PC-9 (cell line): ENCODE data around the gene OOSP1. TPM values are rescaled to one million over a fixed set of nuclear protein-coding genes. Genes with fewer than 3 reads are reported as not detected.
A peak's percentile ranks its signal among the peaks of the same experiment; 100 is the strongest.

ENCODE experiments used
- Bru-seq: library from RNA; stranded (reverse); fragments of 400-500 nt; gene quantifications from one replicate; lab custom pipeline; 2021; lab: Mats Ljungman, UMichigan
- BruChase-seq, 2 experiments: library from RNA; stranded (reverse); fragments of 400-500 nt; gene quantifications; one replicate each; lab custom pipeline; 2021; lab: Mats Ljungman, UMichigan
- BruUV-seq: library from RNA; stranded (reverse); fragments of 400-500 nt; replicated peaks from 2 replicates; lab custom pipeline; 2021; lab: Mats Ljungman, UMichigan
- CTCF ChIA-PET: fragments of 300-600 bp; sonication (Branson Sonifier 250); formaldehyde crosslinking; loops from one replicate; lab custom pipeline; 2022; ENCODE audit warnings: antibody characterized with exemption; lab: Charles Lee
- POLR2A ChIA-PET: fragments of 300-600 bp; sonication (Branson Sonifier 250); formaldehyde crosslinking; loops from one replicate; lab custom pipeline; 2022; ENCODE audit warnings: antibody characterized with exemption; ENCODE audit not compliant: unreplicated experiment; lab: Charles Lee
- DNase-seq, 2 experiments: peaks; one replicate each; pipeline versions ENCODE4 v3.0.0 to v3.0.0-alpha.2; 2015 to 2022; ENCODE audit warnings: mixed read lengths in 1 of 2
- H2AFZ ChIP-seq: fragments of 200-600 bp; sonication (generic); 2 replicates; pipeline ENCODE4 v1.8.1; 2017; ENCODE audit warnings: antibody characterized with exemption
- H3F3A ChIP-seq: fragments of 200-600 bp; sonication (generic); 2 replicates; pipeline ENCODE4 v1.8.1; 2017; ENCODE audit warnings: antibody characterized with exemption, mild to moderate bottlenecking, low read depth; ENCODE audit not compliant: insufficient read depth
- H3K27ac ChIP-seq: fragments of 200-600 bp; sonication (generic); 2 replicates; pipeline ENCODE4 v1.6.1; 2016; ENCODE audit warnings: mixed run types
- H3K27me3 ChIP-seq: fragments of 200-600 bp; sonication (generic); 2 replicates; pipeline ENCODE4 v1.6.1; 2016; ENCODE audit warnings: low read depth, mixed run types; ENCODE audit not compliant: insufficient read depth
- H3K36me3 ChIP-seq: fragments of 200-600 bp; sonication (generic); 2 replicates; pipeline ENCODE4 v1.6.1; 2016; ENCODE audit warnings: low read depth, mixed run types
- H3K4me1 ChIP-seq: fragments of 200-600 bp; sonication (generic); replicated peaks from 2 replicates; pipeline ENCODE4 v1.6.1; 2016; ENCODE audit warnings: mixed run types; ENCODE audit not compliant: insufficient read depth
- H3K4me2 ChIP-seq: fragments of 200-600 bp; sonication (generic); 2 replicates; pipeline ENCODE4 v1.6.1; 2017; ENCODE audit warnings: mixed run types
- H3K4me3 ChIP-seq: fragments of 200-600 bp; sonication (generic); 2 replicates; pipeline ENCODE4 v1.6.1; 2016; ENCODE audit warnings: mixed run types
- H3K79me2 ChIP-seq: fragments of 200-600 bp; sonication (generic); 2 replicates; pipeline ENCODE4 v1.6.1; 2017; ENCODE audit warnings: low read depth, mixed run types
- H3K9me2 ChIP-seq: fragments of 200-600 bp; sonication (generic); 2 replicates; pipeline ENCODE4 v1.8.1; 2017; ENCODE audit warnings: mild to moderate bottlenecking; ENCODE audit not compliant: insufficient read depth
- H3K9me3 ChIP-seq: fragments of 200-600 bp; sonication (generic); 2 replicates; pipeline ENCODE4 v1.8.1; 2016; ENCODE audit warnings: low read depth; ENCODE audit not compliant: insufficient read depth
- H4K20me1 ChIP-seq: fragments of 200-600 bp; sonication (generic); 2 replicates; pipeline ENCODE4 v1.8.1; 2017; ENCODE audit not compliant: insufficient read depth
- EZH2 ChIP-seq: fragments of 200-600 bp; sonication (generic); IDR thresholded peaks from 2 replicates; pipeline ENCODE4 v1.8.0; 2017; ENCODE audit warnings: antibody characterized with exemption, low read depth
- intact Hi-C: fragments of 100-400 bp; cut with micrococcal nuclease; formaldehyde crosslinking; loops from one replicate; pipeline ENCODE4 v1.10.0; 2022; ENCODE audit not compliant: unreplicated experiment
- long read RNA-seq: library from polyadenylated mRNA; stranded (forward); transcript quantifications from one replicate; pipeline ENCODE4 v2.0.0, GENCODE V29; 2022
- total RNA-seq: library from RNA; stranded (reverse); gene quantifications from 2 replicates; pipeline ENCODE4 v1.2.3, GENCODE V29; 2021
- TF ChIP-seq, protein P1 (sequence below): fragments of 200-600 bp; sonication (generic); conservative IDR thresholded peaks from 2 replicates; pipeline ENCODE4 v1.6.1; 2017; ENCODE audit warnings: mixed run types, antibody characterized with exemption, mild to moderate bottlenecking, moderate library complexity

The OOSP1 gene, protein sequence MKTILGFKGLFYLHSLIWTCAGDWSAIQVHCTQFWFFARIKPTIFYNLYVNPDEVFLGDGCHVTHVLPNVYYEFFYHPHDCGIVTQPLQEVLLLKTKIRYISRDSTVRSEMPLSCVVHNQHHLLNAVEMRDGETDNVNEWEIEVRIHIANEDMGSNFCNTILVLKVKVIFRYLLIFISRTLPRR
- not detected in 2 replicates for total RNA-seq
- Bru-seq, nascent RNA = percentile 14 among the genes with signal in this experiment
- BruChase-seq, experiment 1, labeled RNA remaining after a 2-hour chase = percentile 21 among the genes with signal in this experiment
- BruChase-seq, experiment 2, labeled RNA remaining after a 6-hour chase = percentile 18 among the genes with signal in this experiment
- long read RNA-seq = 0 reads

DNA sequence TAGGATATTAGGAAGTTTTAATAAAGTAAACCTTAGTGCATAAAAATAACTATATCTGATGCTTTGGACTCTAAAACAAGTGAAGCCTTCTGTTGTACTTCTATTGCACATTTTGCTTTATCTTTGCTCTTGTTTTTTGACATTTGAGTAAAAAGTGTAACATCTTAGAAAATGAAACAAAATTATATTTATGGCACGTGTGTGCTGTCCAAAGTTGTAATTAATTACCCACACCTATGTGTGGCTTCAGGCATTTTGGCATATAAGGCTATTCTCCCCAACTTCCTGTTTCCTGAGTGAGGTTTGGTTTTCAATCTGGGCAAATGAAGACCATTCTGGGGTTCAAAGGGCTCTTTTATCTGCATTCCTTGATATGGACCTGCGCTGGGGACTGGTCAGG lies at the start of gene OOSP1:
TSS of gene OOSP1 (plus strand) at position 301 of the 400 bp plus-strand sequence. CDS start at position 324, 23 bp downstream.
- DNase-seq = no peak
- no peak for TF ChIP-seq EZH2
- TF ChIP-seq, protein P1, sequence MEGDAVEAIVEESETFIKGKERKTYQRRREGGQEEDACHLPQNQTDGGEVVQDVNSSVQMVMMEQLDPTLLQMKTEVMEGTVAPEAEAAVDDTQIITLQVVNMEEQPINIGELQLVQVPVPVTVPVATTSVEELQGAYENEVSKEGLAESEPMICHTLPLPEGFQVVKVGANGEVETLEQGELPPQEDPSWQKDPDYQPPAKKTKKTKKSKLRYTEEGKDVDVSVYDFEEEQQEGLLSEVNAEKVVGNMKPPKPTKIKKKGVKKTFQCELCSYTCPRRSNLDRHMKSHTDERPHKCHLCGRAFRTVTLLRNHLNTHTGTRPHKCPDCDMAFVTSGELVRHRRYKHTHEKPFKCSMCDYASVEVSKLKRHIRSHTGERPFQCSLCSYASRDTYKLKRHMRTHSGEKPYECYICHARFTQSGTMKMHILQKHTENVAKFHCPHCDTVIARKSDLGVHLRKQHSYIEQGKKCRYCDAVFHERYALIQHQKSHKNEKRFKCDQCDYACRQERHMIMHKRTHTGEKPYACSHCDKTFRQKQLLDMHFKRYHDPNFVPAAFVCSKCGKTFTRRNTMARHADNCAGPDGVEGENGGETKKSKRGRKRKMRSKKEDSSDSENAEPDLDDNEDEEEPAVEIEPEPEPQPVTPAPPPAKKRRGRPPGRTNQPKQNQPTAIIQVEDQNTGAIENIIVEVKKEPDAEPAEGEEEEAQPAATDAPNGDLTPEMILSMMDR = no peak
- BruUV-seq = no TSS peak
- H3K27ac ChIP-seq = no peak within 1 kb of the TSS
- ChIA-PET POLR2A (no interaction called here), CTCF (no interaction called here)
- no peaks in the 10 kb centered on the region for H3F3A ChIP-seq
- H3K27me3 ChIP-seq = peaks cover 62% of the 10 kb centered on the region
- H3K4me2 ChIP-seq = no peak within 1 kb of the TSS
- no peaks in the 10 kb centered on the region for H3K9me2 ChIP-seq
- no peaks in the 10 kb centered on the region for H4K20me1 ChIP-seq
- no peaks in the 10 kb centered on the region for H3K4me1 ChIP-seq
- H3K4me3 ChIP-seq = no peak within 1 kb of the TSS
- no peaks in the 10 kb centered on the region for H3K9me3 ChIP-seq
- H2AFZ ChIP-seq = no peak within 1 kb of the TSS
- intact Hi-C loops = no loop called here
- no peaks in the 10 kb centered on the region for H3K36me3 ChIP-seq
- no peaks in the 10 kb centered on the region for H3K79me2 ChIP-seq

DNA sequence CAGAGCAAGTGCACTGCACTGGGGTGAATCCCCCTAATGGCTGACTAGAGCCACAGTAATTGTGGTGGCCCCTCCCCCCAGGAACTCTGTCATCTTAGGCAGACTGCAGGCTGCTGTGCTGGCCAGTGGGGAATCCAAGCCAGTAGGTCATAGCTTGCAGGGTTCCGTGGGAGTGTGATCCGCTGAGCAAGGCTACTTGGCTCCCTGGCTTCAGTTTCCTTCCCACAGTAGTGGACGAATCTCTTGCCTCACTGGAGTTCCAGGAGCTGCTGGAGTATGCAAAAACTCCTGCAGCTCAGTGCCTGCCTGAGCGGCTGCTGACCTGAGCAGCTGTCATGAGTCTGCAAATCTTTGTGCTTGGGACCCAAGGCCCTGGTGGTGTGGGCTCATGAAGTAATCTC lies 46.5 kb upstream of the OOSP1 start:
- no peak overlapping the region for H3K27ac ChIP-seq
- no peaks in the 10 kb centered on the region for H3K9me2 ChIP-seq
- CTCF ChIA-PET = no interaction called here
- H3K4me3 ChIP-seq = no peak overlapping the region
- no peaks in the 10 kb centered on the region for H3F3A ChIP-seq
- 0 out of 2 replicates have a peak, but pooled peaks cover 6% of the 10 kb centered on the region for H3K9me3 ChIP-seq
- intact Hi-C loops = no loop called here
- H3K27me3 ChIP-seq = no peaks in the 10 kb centered on the region
- H4K20me1 ChIP-seq = no peaks in the 10 kb centered on the region
- H3K79me2 ChIP-seq = no peaks in the 10 kb centered on the region
- H2AFZ ChIP-seq = no peak overlapping the region
- no peaks in the 10 kb centered on the region for H3K4me1 ChIP-seq
- POLR2A ChIA-PET = no interaction called here
- BruUV-seq = no TSS peak
- H3K4me2 ChIP-seq = no peak overlapping the region
- TF ChIP-seq, protein P1 = no peak
- TF ChIP-seq EZH2 = no peak
- no peak for DNase-seq
- no peaks in the 10 kb centered on the region for H3K36me3 ChIP-seq

DNA sequence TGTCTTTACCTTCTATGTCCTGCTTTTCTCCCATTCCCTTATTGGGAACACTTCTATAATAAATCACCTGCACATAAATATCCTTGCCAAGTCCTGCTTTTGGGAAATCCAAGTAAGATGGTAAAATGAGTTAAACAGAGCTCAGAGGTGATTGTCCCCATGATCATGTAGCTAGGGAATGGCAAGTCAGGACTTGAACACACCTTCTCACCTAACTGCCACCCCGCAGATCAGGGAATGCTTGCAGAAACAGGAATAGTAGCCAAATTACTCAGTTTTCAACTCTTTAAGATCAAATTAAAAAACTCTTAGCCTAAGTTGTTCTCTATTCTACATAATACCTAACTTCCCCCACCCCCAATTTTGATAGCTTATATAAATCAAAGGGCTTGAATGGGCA lies 43.6 kb upstream of the OOSP1 start:
- H2AFZ ChIP-seq = no peak overlapping the region
- no peaks in the 10 kb centered on the region for H3K9me3 ChIP-seq
- no peak overlapping the region for H3K27ac ChIP-seq
- ChIA-PET CTCF (no interaction called here), POLR2A (interaction anchor here (0.7 kb wide), 1 partner anchor 827 kb away, joined by 11 read pairs; no protein-coding TSS in a partner anchor)
- H4K20me1 ChIP-seq = no peaks in the 10 kb centered on the region
- DNase-seq = no peak
- H3K4me1 ChIP-seq = no peaks in the 10 kb centered on the region
- BruUV-seq = no TSS peak
- H3K9me2 ChIP-seq = no peaks in the 10 kb centered on the region; the same call in 1 of the 2 replicates
- TF ChIP-seq, protein P1 = no peak
- TF ChIP-seq EZH2 = no peak
- H3K36me3 ChIP-seq = no peaks in the 10 kb centered on the region
- no peak overlapping the region for H3K4me3 ChIP-seq
- H3K4me2 ChIP-seq = no peak overlapping the region
- H3F3A ChIP-seq = no peaks in the 10 kb centered on the region
- H3K27me3 ChIP-seq = no peaks in the 10 kb centered on the region
- no peaks in the 10 kb centered on the region for H3K79me2 ChIP-seq
- intact Hi-C loops = no loop called here
